ELR (cell line): Measurements from ENCODE around the gene ICOSLG.
A peak's percentile ranks its signal among the peaks of the same experiment; 100 is the strongest.
"Not testable (repeated sequence)": the region's sequence is repeated elsewhere in the genome, so short reads cannot be mapped to it uniquely, and the experiment has no call there.

Experiments used
- DNase-seq: peaks from one replicate; pipeline ENCODE4 v3.0.0-alpha.2; 2015; ENCODE audit warnings: low read depth

ICOSLG gene

DNA sequence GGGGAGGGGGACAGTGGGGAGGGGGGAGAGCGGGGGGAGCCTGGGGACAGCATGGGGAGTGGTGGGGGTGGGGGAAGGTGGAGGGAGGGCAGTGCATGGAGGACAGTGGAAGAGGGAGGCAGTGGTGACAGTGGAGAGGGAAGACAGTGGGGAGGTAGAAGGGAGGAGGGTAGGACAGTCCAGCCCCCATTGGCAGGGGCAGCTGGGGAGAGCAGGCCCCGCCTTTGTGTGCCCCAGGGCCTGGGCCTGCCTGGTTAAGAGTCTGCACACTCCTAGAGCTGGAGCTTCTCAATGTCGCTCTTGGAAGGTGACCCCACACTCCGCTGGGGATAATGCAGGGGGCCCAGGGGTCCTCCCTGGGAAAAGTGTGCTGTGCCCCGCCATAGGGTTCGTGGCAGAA lies 15.1 kb downstream of the ICOSLG start:
- DNase-seq, result not testable (repeated sequence)

DNA sequence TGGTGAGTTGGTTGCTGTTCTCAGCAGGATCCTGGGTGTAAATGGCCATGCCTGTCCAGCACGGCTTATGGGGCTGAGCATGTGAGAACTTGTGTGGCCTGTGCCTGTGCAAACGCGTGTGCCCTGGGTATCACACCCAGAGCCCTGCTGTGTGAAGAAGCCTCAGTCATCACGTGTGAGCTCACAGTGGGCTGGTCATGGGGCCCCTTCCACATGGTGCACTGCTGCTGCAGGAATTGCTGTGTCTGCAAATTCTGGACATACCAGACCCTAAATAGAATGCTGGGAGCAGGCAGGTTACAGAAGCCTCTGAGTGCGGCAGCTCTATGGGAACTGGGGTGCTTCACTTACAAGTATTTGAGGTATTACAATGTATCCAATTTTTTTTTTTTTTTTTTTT lies 17.4 kb downstream of the ICOSLG start:
- not testable (repeated sequence) for DNase-seq

DNA sequence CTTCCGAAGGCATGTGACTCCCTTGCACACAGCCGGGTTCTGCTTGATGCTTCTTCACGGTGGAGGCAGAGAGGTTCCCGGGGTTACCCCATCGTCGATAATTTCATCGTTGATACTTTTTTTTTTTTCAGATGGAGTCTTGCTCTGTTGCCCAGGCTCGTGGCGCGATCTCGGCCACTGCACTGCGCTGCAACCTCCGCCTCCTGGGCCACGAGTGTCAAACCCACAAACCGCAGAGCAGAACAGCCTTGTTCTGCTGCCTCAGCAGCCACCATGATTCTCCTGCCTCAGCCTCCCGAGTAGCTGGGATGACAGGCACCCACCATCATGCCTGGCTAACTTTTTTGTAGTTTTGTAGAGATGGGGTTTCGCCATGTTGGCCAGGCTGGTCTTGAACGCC lies 20.1 kb downstream of the ICOSLG start:
- not testable (repeated sequence) for DNase-seq

GRCh38 chr21:44218461-44218860 lies 22.3 kb downstream of the ICOSLG start:
- DNase-seq, result not testable (repeated sequence)

- DNase-seq, result not testable (repeated sequence)
Observed at GRCh38 chr21:44211978-44212377, 28.8 kb downstream of the ICOSLG start.

- DNase-seq, result not testable (repeated sequence)
Observed at GRCh38 chr21:44211574-44211973, 29.2 kb downstream of the ICOSLG start.

DNA sequence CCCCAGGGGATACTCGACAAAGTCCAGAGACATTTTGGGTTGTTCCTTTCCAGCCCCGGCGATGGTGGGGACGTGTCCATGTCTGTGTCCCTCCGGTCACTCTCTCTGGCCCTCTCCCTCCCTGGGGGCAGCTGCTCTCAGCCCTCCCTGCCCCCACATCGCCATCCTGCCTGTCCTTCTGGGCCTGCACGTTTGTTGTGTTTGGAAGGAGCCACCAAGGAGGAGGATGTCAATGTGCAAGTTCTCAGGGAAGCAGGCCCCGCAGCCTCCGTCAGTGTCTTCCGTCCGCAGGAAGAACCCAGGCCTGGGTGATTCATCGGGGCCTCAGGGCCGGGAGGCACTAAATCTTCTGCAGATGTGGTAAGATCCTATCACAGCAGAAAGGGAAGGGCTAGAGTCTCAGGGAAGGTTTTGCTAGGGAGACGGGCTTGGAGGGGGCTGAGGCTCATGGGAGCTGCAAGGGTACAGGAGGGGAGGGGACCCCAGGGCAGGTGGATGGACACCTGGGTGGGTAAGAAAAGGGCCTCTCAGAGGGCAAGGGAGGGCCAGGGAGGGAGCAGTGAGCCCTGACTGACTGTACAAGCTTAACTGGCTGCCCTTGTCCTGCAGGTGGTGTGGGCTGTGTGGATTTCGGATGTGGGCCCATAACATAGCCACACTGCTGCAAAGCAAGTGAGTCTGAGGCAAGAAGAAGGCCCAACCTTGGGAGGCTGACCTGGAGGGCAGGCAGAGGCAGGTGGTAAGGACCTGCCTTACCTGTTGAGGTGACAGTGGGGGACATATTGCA lies 32.7 kb downstream of the ICOSLG start:
- DNase-seq, result peak; percentile 0

DNA sequence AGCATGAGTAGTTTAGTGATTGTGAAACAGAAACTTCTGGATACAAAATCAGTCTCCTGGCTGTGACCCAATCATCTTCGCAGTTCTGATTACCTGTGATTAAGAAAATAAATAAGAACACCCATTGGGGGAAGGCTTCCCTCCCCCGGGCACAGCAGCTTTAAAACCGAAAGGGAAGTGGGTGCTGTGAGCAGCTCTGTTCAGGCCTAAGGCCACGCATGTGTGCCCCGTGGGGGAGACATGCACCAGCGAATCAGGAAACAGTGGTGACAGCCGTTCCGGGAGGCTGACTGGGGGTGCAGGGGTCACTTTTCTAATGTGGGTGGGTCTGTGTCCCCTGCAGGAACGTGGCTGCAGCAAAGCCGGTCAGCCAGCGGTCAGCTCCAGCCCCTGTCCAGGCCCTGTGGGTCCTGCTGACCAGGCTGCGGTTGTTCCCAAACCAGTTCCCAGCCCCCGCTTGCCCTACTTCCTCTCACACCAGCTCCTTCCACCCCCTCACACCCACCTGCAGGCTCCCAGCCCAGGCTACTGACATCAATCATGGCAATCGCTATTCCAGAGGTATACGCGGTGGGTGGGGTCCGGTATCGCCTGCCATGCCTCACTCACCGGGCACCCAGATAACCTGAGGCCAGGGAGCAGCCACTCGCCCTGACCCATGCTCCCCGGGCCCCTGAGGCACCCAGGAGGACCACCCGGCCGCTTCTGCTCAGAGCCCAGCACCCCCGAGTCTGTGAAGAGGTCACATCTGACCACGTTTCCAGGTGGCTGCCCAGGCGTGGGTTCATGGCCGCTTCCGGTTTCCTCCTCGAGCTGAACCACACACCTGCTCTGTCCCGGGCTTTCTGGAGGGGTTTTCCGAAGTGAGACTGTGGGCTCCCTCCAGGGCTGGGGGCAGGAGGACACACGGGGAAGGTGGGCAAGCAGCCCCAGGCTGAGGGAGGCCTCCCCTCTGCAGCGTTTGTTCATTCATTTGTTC lies 33.8 kb downstream of the ICOSLG start:
- not testable (repeated sequence) for DNase-seq

GRCh38 chr21:44206187-44206586 lies 34.6 kb downstream of the ICOSLG start:
- not testable (repeated sequence) for DNase-seq

- DNase-seq, result not testable (repeated sequence)
Observed at GRCh38 chr21:44202590-44203299, 38.0 kb downstream of the ICOSLG start.

DNA sequence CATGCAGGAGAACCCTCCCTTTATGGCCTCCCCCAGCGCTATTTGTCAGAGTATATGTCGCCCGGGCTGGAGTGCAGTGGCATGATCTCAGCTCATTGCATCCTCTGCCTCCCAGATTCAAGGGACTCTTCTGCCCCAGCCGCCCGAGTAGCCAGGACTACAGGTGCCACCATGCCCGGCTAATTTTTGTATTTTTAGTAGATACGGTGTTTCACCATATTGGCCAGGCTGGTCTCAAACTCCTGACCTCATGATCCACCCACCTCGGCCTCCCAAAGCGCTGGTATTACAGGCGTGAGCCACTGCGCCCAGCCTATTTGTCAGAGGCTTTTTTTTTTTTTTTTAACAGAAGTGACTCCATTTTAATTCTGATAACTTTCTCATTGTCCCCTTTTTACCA lies 40.7 kb downstream of the ICOSLG start:
- not testable (repeated sequence) for DNase-seq

DNA sequence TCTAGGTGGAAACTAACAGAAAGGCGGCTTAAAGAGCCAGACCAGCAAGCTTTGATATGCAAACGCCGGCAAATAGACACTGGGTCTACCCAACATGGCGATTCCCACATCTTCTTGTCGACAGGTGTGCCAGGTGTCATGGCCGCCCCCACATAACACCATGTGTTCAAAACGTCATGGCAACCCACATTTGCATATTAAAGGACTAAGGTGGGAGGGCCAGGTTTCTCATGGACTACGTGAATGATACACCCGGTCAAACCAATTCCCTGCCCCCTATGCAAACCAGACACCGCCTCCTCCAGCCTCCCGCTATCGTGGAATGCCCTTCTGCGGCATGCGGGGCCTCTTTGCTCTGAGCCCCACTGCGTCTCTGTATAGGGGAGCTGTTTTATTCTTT lies 41.3 kb downstream of the ICOSLG start:
- no peak for DNase-seq

GRCh38 chr21:44197156-44197516 lies 43.6 kb downstream of the ICOSLG start:
- not testable (repeated sequence) for DNase-seq

- peak; percentile 5 for DNase-seq
Observed at GRCh38 chr21:44196212-44197155, 44.3 kb downstream of the ICOSLG start.

- DNase-seq, result not testable (repeated sequence)
Observed at GRCh38 chr21:44194888-44195287, 45.9 kb downstream of the ICOSLG start.

GRCh38 chr21:44194451-44194850 lies 46.3 kb downstream of the ICOSLG start:
- DNase-seq, result not testable (repeated sequence)

DNA sequence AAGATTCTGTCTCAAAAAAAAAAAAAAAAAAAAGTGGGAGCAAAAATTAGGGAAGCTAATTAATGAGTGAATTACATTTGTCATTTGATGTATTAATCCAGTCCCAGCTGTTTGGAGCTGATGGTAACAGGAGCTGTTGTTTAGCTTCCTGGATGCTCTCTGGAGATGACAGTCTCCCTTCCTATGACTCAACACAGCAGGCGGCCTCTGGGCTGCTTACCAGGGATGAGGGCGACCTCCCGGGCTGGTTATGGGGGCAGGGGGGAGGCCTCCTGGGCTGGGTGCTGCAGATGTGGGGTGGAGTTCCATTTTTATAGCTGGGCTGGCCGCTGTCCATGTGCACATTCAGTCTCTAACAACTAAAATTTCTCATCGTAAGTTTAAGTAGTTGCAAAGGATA lies 47.6 kb downstream of the ICOSLG start:
- DNase-seq, result not testable (repeated sequence)

DNA sequence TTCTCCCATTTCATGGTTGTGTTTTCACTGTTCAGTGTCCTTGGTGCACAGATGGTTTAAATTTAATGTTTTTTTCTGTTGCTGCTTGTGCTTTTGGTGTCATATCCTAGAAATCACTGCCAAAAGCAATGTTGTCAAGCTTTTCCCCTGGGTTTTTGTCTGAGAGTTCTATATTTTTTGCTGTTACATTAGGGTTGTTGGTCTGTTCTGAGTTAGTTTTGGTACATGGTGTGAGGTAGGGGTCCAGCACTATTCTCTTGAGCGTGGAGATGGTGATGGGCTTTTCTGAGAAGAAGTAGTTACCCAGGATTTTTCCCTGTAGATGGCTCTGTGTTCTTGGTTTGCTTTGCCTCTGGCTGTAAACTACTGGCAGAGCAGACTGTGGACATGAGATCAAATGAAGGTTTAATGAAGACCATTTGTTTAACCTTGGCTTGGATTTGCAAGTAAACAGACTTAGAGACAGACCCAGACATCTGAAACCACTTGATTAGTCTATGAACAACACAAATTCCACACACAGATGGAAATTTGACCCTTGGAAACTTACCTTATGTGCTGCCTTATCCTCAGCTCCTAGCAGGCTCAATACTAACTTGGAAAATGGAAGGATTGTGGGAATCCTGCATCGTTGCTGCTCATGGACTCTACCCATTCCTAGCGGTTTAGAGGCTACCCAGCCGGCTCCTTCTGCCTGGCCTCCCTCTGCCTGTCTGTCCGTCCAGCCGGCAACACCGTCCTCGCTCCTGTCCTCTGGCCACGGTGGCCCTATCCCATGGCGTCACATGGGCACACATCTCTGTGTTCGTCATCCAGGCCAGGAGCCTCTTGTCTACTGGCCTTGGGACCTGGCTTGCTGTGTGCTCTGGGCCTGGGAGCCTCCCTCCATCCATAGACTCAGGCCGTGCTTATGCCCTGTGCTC lies 50.1 kb downstream of the ICOSLG start:
- DNase-seq, result not testable (repeated sequence)

- not testable (repeated sequence) for DNase-seq
Observed at GRCh38 chr21:44184862-44185261, 55.9 kb downstream of the ICOSLG start.

DNA sequence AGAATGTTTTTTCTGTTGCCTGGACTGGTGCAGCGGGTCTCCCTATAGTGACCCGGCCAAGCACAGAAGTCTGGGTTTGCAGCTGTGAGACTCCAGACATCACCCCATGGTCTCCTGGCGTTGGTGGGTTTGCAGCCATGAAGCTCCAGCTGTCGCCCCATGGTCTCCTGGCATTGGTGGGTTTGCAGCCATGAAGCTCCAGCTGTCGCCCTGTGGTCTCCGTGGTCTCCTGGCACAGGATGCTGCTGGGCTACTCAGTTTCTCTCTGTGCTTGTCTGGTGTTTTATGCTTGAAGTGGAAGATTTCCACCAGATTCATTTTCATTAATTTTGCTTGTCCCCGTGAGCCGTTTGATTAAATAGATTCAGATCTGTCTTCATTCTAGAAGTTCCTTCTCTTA lies 58.5 kb downstream of the ICOSLG start:
- not testable (repeated sequence) for DNase-seq
